Left ventricle myocardium superior (tissue), 1 donor: ENCODE results near the gene BEST1. TPM values are rescaled to one million over a fixed set of nuclear protein-coding genes. Genes with fewer than 3 reads are reported as not detected.

Experiments used
- ATAC-seq: fragments of 200-7000 bp; cut with Tn5 transposase; one replicate; pipeline ENCODE4 v1.9.1; 2020; ENCODE audit warnings: mild to moderate bottlenecking, moderate library complexity
- DNase-seq: peaks from one replicate; pipeline ENCODE4 v3.0.0-alpha.2; 2020
- intact Hi-C: fragments of 100-400 bp; cut with micrococcal nuclease; formaldehyde crosslinking; loops from one replicate; pipeline ENCODE4 v1.11.0; 2022
- total RNA-seq: library from RNA; stranded (reverse); fragmentation: NEBNext Ultra II Directional; extraction: Animal tissue kit (Norgen Biotek cat#: 25700); gene quantifications from one replicate; pipeline ENCODE4 v1.2.1, GENCODE V29; 2021
- donor health status: DM: no; HTN: yes; CAD: no; lungs with severe emphysema.

Gene BEST1
- total RNA-seq, 1 donor from 2014 or later: 1.1 TPM

DNA sequence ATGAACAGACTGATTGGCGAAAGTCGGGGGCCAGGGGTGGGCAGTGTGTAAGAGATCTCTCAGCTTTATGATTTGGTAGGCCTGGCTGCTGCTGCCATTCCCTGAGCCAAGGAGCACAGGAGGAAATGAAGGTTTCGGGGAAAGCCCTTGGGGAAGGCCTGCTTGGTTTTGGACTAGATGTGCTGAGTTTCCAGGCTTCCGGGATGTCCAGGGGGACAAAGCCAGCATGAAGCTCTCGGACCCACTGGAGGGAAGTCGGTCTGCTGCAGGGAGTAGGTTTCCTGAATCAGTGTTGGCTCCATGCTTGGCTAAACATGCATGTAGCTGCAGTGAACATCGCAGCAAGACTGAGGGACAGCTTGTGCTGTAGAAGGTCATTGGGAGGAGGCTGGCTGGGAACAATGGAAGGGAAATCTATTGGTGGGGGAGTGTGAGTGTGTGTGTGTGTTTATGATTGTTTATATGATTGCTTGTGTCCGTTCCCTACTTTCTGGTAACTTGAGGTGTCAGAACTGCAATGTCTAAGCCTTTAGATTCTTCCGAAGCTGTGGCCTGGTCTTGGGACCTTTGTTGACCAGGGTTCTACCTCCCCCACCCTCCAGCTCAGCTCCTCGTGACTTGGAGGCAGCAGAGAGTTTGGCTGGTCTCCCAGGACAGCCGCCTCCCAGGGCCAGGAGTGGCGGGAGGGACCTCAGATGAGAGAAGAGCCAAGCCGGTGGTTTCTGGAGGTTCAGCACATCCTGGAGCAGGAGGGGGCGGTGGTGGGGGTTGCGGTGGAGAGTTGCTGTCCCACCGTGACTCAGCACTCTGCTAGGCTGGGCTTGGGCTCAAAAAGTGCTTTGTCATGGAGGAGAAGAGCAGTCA, 21.3 kb downstream of the BEST1 start:
- DNase-seq (peak; percentile 97), ATAC-seq (peak; percentile 75)
- intact Hi-C loops: no loop called here

DNA sequence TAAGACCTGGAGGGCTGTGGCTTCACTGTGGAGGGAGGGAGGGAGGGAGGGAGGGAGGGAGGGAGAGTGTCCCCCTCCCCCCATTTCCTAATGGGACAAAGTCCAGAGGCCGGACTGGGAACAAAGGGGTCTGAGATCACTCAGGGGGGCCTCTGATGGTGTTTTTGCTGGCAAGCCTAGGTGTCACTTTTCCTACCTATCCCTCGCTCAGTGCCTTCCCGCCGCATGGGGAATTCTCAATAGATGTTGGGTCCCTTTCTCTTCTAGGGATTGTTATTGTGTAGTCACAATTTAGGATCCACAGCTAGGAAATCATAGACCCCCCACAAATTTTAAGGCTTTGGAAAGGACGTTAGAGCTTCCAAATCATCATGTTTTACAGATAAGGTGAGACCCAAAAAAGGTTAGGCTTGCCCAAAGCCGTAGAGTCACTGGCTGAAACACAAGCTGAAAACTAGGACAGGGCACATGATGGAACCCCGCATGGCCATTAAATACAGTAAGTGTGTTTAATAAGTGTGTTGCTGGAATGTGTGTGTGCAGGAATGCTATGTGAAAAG, 22.0 kb downstream of the BEST1 start:
- intact Hi-C loops: no loop called here
- ATAC-seq (no peak), DNase-seq (no peak)

DNA sequence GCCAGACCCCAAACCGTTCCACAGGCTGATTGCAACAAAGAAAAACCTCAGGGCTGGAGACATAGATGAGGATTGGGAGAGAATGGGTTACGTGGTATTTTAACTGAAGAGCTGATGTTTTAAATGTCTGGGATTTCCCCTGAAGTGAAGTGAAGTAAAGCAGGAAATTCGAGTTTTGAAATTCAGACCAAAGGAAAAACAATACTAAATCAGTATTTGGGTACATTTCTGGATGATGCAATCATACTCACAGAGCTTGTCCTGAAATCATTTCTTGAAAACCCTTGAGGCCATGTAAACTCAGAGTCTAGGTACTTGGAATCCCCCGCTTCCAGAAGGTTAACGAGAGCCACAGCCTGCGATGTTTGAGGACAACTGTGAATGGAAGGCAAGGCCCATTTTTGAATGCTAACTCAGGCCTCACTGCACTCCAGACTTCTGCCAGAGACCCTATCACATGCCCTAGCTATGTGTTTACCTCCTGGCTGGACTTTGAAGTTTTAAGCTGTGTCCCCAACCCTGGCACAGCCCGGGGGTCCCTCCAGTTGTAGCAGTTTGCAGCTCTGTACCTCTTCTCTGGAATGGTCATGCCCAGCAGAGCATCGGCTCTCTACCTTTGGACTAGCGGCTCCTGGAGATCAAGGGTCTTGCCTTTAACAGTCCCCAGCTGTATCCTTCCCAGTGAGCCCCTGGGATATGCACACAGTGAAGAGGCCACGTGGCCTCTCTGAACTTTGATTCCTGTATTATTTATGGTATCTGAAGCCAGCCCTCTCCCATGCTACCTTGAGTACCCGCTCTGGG, 22.7 kb downstream of the BEST1 start:
- peak; percentile 8 for ATAC-seq
- no peak for DNase-seq
- intact Hi-C loops: no loop called here

DNA sequence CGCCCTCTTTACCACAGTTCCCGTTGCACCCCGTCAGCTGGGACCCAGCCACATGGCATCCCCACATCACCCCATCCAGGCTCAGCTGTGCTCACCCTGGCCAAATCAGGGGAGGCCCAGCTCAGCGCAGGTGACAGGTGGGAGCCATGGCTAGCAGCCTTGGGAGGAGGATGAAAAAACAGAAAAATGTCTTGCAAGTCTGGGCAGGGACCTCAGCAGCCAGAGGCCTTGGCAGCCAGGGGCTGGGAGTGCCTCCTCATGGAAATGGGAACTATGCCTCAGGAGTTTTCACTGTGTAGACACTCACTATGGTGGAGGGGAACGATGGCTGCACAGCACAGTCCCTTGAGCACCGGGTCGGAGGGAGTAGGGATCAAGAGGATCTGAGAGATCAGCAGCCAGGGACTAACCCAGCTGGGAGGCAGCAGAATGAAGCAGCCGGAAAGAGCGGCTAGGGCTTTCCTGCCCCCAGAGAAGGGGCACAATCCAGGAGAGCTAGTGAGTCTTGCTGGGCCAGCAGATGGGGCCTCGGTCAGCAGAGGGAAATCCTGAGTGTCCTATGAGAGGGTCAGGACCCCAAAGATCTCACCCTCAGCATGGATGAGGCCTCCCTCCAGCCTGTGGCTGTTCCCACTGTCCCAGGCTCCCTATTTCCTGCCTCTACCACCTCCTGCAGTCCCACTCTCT, 23.5 kb downstream of the BEST1 start:
- intact Hi-C loops: no loop called here
- DNase-seq: no peak
- ATAC-seq: no peak

DNA sequence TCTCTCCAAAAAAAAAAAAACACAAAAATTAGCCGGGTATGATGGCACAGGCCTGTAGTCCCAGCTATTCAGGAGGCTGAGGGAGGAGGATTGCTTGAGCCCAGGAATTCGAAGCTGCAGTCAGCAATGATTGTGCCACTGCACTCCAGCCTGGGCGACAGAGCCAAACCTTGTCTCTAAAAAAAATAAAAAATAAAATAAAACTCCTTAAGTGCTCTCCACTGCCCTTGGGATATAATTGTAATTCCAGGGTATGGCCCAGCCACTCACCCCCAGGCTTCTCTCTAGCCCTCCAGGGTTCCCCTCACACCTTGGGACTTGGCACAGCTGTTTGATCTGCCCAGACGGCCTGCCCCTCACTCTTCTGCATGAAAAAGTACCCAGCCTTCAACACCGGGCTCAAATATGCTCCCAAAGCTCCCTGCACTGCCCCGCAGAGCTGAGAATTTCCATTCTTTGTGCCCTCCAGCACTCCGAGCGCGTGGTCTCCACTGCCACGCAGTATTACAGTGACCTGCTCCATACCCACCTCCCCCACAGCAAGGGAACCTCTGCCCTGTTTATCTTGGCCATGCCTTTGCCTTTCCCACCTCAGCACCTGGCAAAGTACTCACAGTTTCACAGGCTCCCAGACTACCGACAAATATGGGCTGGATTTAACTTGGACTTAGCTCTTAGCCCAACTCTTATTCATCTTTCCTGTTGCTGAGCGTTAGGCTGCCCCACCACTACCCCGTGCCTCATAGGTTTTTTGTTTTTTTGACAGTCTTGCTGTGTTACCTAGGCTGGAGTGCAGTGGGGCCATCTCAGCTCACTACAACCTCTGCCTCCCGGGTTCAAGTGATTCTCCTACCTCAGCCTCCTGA, 24.8 kb downstream of the BEST1 start:
- ATAC-seq: no peak
- DNase-seq: no peak
- intact Hi-C loops: no loop called here

DNA sequence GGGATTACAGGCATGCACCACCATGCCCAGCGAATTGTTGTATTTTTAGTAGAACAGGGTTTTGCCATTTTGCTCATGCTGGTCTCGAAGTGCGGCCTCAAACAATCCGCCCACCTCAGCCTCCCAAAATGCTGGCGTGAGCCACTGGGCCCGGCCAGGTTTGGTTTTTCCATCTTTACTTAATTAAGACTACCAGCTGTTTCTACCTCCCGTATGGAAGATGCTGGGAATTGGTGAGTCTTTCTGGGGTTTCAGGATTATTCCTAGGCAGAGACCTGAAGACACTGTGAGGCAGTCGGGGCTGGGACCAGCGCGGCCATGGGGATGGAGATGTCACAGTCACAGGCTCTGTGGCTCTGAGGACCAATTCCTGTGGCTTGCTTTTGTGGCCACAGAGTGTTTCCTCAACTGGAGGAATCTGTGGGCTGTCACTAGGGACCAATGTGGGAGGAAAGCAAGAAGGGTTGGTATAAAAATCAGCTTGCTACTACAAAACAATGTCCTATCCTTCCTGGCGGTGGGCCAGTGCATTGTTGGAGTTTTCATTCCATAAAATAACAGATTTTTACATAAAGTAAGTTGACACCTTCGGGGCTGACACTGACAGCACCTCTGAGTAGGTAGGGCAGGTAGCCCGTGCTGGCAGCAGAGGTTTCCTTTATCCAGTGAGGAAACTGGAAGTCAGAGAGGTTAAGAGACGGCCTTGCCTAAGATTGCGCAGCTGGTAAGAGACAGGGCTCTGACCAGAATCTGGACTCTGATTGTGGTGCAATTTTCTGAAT, 25.7 kb downstream of the BEST1 start:
- intact Hi-C loops: no loop called here
- DNase-seq (peak; percentile 40), ATAC-seq (no peak)

DNA sequence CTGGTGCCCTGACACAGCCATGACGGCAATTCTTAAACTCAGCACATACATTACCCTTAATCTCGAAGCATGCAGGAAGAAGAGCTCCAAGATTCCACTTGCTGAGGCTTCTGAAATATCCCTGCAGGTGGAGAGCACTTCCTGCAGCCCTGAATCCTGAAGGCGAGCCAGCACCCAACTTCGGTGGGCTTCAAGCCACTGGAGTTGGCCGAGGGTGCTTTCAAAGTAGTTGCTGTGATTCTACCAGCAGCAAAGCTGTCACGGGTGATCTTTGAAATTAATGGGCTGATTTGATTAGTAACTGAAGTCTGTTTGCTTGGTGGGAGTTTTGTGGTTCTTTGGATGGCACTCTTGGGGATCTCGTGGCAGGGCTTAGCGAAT, 26.3 kb downstream of the BEST1 start:
- intact Hi-C loops: no loop called here
- DNase-seq (no peak), ATAC-seq (no peak)

DNA sequence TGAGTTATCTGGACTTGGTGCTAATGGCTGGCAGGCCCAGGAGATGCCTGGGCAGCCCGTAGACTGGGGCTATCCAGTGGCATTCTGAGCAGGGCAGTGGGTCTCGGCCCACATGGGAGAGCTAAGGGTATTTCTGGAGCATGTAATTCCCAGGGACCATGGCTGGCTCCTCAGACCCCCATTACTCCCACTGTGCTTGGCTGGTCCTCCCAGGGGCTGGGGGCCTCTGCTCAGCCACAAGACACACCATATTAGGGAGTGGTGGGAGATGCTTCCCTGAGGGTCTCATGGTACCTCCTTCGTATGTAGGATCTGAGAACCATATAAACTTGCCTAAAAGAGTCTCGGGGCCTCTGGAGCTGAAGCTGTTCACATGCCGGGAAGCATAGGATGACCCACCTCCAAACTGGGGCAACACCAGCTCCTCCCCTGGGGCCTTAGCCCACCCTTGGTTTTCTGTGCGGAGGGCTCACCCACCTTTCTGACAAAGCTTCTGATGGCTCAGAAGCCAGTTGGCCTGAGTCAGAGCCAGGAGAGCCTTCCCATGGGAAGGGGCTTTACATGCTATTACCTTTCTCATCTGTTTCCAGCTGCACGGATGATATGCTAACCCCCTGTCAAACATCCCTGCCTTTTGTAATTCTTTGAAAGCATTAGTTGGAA, 26.8 kb downstream of the BEST1 start:
- no peak for DNase-seq
- intact Hi-C loops: no loop called here
- ATAC-seq: no peak

DNA sequence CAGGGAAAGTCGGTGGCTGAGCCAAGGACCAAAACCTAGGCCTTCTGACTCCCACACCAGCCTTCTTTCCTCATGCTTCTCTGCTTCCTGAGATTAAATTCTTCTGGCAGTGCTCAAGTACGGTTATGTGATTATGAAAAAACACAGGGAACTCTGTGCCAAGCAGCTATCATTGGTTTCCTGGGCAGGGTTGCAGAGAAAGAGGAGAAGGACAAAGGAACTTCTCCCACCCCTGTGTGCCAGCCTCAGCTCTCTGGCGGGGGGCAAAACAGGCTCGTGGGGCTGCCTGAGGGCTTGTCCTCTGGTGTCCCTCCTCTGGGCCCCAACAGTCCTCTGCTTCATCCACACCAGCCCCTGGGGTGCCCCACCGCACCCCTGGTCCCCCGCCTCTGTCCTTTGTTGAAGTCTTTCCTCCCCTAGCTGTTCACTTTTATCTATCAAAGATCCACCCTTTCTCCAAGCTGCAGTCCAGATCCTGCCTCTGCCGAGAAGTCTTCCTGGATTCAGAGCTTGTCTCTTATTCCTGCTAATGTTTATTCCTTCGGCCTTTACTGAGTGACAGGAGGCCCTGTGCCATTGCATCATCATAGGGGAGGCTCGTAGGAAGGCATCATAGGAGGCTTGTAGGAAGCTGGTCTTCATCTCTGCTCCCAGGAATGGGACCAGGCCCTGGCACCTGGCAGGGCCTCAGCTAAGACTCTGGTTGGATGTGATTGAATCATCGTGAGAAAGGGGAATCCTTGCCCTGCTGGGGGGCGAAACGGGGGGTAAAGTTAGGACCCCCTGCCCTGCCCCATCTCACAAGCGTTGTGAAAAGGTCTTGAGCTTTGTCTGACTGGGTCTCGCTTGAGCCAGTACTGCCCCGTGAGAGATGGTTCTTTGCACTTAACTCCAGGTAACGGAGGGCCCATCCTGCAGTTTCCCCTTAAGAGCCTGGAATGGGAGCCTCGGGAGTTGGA, 28.8 kb downstream of the BEST1 start:
- ATAC-seq: peak; percentile 73
- no peak for DNase-seq
- intact Hi-C loops: no loop called here

DNA sequence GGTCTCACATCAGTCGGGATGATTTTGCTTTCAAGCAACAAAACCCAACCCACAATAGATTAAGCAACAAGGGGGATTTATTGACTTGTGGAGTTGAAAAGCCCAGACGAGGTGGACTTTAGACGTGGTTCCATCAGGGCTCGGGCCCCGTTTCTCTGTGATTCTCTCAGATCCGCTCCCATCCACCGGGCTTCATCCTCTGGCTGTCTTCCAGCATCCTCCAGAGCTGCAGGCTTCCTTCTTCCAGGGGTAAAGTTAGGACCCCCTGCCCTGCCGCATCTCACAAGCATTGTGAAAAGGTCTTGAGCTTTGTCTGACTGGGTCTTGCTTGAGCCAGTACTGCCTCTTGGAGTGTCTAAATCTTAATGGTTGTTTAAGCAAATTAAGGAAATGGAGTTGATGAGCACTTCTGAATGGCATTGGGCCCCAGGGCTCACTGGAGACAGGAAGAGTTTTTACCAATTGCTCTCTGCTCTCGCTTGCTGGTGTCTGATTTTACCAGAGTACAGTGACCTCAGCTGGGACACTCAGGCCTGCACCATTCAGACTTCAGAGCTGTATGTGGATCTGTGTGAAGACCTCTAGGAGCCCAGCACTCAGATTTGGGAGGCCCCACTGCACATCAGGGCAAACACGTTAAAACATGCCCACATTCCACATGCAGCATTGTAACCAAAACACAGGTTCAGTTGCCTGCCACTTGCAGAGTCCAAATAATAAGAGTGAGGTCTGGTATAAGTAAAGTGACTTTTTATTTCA, 30.8 kb downstream of the BEST1 start:
- no peak for ATAC-seq
- intact Hi-C loops: no loop called here
- DNase-seq: no peak

DNA sequence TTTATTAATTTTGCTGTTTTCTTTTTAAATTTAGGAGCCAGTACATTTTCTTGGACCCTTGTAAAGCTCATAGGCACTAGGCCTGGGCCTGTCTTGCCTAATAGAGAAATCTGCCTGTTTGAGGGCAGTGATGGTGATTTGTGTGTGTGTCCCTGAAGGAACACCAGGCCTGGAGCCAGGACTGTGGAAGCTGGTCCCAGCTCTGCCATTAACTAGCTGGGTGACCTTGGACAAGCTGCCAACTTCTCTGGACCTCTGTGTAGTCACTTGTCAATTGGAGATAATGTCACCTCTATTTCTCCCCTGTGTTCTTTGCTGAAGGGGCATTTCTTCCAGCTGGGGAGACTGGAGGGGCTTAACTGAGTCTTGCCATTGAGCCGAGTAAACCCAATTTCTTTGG, 33.3 kb downstream of the BEST1 start:
- DNase-seq (peak; percentile 63), ATAC-seq (peak; percentile 80)
- intact Hi-C loops: no loop called here

DNA sequence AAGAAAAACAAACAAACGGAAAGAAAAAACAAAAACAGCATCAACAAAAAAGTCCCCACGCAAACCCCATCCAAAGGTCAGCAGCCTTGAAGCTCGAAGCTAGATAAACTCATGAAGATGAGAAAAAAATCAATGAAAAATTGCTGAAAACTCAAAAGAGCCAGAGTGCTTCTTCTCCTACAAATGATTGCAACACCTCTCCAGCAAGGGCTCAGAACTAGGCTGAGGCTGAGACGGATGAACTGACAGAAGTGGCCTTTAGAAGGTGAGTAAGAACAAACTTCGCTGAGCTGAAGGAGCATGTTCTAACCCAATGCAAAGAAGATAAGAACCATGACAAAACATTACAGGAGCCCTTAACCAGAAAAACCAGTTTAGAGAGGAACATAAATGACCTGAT, 35.7 kb downstream of the BEST1 start:
- intact Hi-C loops: no loop called here
- ATAC-seq (no peak), DNase-seq (no peak)

DNA sequence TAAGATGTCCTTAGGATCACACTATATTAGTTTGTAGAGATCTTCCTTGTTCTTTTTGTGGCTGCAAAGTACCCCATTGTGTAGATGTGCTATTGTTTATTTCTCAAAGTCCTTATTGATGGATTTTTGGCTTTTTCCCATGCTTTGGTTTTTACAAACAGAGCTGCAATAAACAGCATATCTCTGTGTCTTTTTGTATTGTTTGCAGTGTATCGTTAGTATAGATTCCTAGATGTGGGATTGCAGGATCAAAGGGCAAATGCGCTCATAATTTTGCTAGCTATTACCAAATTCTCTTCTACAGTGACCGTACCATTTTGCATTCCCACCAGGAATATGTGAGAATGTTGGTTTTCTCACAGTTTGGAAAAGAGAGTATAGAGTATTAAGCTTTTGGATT, 44.8 kb downstream of the BEST1 start:
- DNase-seq (no peak), ATAC-seq (no peak)
- intact Hi-C loops: no loop called here

DNA sequence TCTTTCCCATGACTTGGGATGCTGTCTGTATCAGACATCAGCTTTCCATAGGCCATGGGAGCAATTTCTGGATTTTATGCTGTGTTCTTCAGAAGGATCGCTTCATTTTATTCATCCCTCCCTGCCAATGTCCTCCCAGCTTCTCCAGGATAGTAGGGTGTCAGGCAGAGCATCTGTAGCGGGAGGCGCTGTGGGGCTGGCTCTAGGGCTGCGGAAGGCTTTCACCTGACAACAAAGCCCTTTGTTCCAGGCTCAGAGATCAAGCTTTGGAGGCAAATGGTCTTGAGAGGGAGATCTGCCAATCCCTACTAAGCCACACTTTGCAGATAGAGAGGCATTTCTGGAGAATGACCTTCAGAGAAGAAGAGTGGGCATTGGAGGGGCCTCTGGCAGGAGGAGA, 46.8 kb downstream of the BEST1 start:
- intact Hi-C loops: no loop called here

DNA sequence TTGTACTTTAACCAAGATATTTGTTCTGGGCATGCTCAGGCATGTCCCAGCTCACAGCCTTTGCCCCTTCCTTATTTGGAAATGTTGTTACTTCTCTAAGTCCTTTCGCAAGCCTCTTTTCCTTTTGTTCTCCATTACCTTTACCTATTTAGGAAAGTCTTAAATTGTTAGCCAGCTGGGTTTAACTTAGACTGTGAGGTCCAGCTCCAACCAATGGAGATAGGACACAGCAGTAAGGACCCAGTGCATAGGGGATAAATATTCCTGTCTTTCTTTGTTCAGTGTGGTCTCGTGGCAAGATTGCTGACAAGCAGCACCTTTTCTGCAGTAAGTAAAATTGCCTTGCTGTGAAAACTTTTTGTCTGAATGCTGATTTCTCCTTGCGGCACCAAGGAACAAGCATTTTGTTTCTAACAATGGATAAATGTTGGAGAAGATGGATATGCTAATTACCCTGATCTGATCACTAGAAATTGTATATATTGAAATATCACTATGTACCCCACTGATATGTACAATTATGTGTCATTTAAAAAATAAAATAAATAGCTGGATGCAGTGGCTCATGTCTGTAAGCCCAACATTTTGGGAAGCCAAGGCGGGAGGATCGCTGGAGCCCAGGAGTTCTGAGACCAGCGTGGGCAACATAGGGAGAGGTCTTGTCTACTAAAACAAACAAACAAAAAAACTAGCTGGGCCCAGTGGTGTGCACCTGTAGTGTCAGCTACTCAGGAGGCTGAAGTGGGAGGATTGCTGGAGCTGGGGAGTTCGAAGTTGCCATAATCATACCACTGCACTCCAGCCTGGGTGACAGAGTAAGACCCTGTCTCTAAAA, 49.2 kb downstream of the BEST1 start:
- no peak for DNase-seq
- intact Hi-C loops: no loop called here
- ATAC-seq: no peak

More for the DNA sequence above, 46.8 kb downstream of the BEST1 start:
- DNase-seq (no peak), ATAC-seq (no peak)
